Amniotic epithelial cell (primary cell): ENCODE measurements around the gene ARPC1A.
"Not testable (repeated sequence)": the region's sequence is repeated elsewhere in the genome, so short reads cannot be mapped to it uniquely, and the experiment has no call there.

Source experiments
- DNase-seq: peaks from one replicate; pipeline ENCODE4 v3.0.0-alpha.2; 2010; ENCODE audit warnings: low read depth

ARPC1A gene

GRCh38 chr7:99322659-99323058 is 3.0 kb upstream of the ARPC1A start:
- not testable (repeated sequence) for DNase-seq

- no peak for DNase-seq
Observed at GRCh38 chr7:99324559-99324958, 1.1 kb upstream of the ARPC1A start.

- no peak for DNase-seq
Observed at GRCh38 chr7:99325001-99325493, 651 bp upstream of the ARPC1A start.

- no peak for DNase-seq
Observed at GRCh38 chr7:99326408-99326782, 697 bp downstream of the ARPC1A start.

- DNase-seq: peak; percentile 89
Observed at GRCh38 chr7:99330314-99330961, 4.7 kb downstream of the ARPC1A start.

GRCh38 chr7:99331002-99331401 is 5.3 kb downstream of the ARPC1A start:
- no peak for DNase-seq

GRCh38 chr7:99339595-99339994 is 13.9 kb downstream of the ARPC1A start:
- DNase-seq: no peak

- DNase-seq: peak; percentile 42
Observed at GRCh38 chr7:99340659-99341058, 15.0 kb downstream of the ARPC1A start.

- no peak for DNase-seq
Observed at GRCh38 chr7:99344061-99344647, 18.5 kb downstream of the ARPC1A start.

GRCh38 chr7:99350641-99351040 is 24.9 kb downstream of the ARPC1A start:
- not testable (repeated sequence) for DNase-seq

- no peak for DNase-seq
Observed at GRCh38 chr7:99352247-99352646, 26.5 kb downstream of the ARPC1A start.

GRCh38 chr7:99355098-99355497 is 29.4 kb downstream of the ARPC1A start:
- DNase-seq: no peak

GRCh38 chr7:99357701-99358490 is 32.2 kb downstream of the ARPC1A start:
- no peak for DNase-seq

GRCh38 chr7:99358521-99358920 is 32.8 kb downstream of the ARPC1A start:
- DNase-seq: not testable (repeated sequence)

GRCh38 chr7:99359465-99360154 is 33.9 kb downstream of the ARPC1A start:
- no peak for DNase-seq

GRCh38 chr7:99362801-99363200 is 37.1 kb downstream of the ARPC1A start:
- DNase-seq: peak; percentile 98

- peak; percentile 43 for DNase-seq
Observed at GRCh38 chr7:99363286-99363685, 37.6 kb downstream of the ARPC1A start.

- no peak for DNase-seq
Observed at GRCh38 chr7:99365318-99366141, 39.8 kb downstream of the ARPC1A start.

- DNase-seq: no peak
Observed at GRCh38 chr7:99366646-99367045, 40.9 kb downstream of the ARPC1A start.

- no peak for DNase-seq
Observed at GRCh38 chr7:99368750-99369389, 43.2 kb downstream of the ARPC1A start.

- DNase-seq: peak; percentile 28
Observed at GRCh38 chr7:99369767-99370391, 44.2 kb downstream of the ARPC1A start.
